T follicular helper cell (primary cell): ENCODE data around the gene TCIRG1.
"Not testable (repeated sequence)": the region's sequence is repeated elsewhere in the genome, so short reads cannot be mapped to it uniquely, and the experiment has no call there.

ENCODE experiments used
- DNase-seq: peaks from one replicate; pipeline ENCODE4 v3.0.0-alpha.2; 2020; ENCODE audit warnings: low read depth

Gene TCIRG1

DNA sequence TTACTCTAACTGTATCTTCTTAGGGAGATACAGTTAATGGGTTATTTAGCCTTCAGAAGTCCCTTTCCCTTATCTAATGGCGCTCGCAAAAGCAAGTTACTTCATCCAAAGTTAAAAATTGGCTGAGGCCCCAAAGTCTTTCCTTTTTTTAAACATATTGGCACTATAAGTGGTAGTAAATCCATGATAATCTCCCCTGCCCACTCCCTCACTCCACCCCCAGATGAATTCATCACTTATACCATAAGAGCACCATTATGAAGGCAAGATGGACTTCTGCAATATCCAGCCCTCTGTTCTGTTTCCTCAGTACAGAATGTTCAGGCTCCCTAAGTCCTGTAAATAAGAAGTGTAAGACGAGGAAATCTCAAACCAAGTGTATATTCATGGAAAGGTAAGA, 44.7 kb downstream of the TCIRG1 start:
- DNase-seq = no peak

DNA sequence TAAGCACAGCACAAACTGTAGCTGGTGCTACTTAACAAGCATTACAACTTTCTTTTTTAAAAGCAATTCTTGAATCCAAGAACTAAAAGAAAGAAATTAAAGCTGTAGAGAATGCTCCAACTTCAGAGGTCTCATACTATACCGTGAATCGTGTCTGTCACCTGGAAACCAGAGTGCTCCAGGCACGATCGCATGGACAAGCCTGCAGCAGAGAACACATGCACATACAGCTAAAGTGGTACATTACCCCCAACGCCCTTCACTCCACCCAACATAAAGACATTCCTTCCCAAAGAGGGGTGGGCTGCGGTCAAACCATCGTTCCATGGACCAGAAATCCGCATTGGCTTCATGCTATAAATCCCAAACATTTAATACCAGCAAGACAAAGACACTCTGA, 50.9 kb downstream of the TCIRG1 start:
- no peak for DNase-seq

DNA sequence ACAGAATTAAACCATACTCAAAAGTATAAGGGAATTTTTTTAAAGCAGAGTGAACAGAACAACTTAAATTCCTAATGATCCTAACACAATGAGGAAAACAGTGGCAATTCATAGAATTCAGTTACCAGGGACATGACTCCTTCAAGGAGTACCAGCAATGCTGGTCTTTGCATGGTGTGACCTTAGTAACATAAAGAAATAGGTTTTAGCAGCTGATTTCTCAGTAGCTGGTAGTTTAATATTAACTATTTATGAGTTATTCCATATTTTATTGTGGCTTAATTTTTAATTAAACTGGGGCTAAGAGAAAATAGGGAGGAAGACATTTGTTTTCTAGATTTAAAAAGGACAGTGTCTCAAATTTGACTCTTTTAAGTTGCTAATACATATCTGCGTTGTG, 51.5 kb downstream of the TCIRG1 start:
- DNase-seq = no peak

DNA sequence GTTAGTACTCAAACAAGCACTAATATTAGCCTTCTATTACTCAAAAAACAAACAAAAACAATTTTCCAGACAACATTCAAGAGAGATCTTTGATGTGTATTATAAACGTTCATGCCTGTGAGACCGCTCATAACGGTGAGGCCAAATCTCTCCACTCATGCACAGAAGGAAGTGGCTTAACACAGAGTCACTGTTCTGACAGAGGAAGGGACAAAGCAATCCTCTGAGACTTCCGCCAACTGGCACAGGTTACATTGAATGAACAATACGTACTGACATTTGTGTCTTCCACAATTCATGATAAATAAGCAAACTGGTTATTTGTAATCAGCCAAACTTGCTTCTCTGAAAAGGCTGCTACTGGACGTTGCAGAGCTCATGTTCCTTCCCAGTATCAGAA, 51.9 kb downstream of the TCIRG1 start:
- DNase-seq = no peak

DNA sequence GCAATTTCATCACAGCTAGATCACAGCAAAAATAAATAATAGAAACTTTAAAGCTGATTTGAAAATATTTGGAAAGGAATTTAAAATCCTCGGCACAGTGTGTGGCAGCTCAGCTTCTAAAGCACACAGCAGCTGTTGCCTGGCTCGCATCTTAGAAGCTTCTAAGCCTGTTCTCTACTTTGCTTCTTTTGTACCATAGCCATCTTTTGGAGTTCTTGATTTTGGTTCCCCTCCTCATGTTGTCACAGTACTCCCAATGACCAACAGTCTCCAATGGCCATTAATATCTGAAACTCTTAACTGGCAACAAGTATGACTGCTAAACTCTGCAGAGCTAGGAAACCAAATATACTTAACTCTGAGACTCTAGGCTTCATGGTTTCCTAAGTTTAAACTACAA, 53.6 kb downstream of the TCIRG1 start:
- no peak for DNase-seq

DNA sequence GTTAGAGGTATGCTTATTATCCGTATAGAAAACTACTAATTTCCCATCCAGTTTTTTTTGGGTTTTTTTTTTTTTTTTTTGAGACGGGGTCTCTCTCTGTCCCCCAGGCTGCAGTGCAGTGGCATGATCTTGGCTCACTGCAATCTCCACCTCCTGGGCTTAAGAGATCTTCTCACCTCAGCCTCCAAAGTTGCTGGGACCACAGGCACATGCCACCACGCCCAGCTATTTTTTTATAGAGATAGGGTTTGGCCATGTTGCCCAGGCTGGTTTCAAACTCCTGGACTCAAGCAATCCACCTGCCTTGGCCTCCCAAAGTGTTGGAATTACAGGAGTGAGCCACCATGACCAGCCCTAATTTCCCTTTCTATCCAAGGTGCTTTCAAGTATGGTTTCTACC, 54.1 kb downstream of the TCIRG1 start:
- DNase-seq = not testable (repeated sequence)

DNA sequence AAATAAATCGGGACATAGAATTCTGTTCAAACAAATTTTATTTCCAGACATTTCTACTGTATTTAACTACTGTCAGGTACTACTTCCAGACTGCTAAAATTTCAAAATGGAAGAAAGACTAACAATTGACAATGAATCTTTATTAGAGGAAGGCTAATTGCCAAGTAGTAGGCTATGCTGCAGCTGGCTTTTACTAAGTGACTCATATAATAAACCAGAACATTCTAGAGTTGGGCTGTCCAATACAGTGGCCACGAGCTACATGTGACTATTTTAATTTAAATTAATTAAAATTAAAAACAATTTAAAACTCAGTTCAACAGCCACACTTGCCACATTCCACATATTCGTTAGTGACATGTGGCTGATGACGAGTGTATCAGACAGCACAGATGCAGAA, 54.7 kb downstream of the TCIRG1 start:
- no peak for DNase-seq

DNA sequence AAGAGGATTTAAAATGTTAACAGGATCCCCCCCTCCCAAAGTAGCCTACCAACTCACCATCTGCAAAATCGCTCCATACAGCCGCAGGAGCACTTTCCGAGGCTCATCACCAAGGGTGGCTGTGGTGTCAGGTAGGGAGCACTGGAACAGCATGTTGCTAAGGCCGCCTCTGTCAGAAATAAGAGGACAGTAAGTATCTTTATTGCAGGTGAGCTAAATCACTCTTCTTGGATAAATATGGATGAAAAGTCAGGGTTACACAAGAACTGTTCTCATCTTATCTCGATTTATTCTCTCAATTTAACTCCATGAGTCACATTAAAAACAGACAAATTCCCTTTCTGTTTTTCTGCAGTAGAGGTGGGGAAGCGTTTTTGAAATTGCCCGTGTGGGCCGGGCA, 58.1 kb downstream of the TCIRG1 start:
- DNase-seq = no peak

DNA sequence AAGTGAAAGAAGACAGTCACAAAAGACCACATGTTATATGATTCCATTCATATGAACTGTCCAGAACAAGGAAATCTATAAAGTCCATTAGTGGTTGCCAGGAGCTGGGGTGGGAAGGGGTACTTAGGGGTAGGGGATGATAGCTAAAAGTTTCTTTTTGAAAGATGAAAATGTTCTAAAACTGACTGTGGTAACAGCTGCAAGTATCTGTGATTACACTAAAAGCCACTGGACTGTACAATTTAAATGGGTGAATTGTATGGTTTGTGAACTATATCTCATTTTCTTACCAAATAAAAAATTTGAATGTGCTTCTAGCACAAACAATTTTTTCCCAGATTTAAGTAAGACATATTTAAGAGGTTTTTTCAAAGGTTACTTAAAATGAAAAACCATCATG, 60.2 kb downstream of the TCIRG1 start:
- no peak for DNase-seq

DNA sequence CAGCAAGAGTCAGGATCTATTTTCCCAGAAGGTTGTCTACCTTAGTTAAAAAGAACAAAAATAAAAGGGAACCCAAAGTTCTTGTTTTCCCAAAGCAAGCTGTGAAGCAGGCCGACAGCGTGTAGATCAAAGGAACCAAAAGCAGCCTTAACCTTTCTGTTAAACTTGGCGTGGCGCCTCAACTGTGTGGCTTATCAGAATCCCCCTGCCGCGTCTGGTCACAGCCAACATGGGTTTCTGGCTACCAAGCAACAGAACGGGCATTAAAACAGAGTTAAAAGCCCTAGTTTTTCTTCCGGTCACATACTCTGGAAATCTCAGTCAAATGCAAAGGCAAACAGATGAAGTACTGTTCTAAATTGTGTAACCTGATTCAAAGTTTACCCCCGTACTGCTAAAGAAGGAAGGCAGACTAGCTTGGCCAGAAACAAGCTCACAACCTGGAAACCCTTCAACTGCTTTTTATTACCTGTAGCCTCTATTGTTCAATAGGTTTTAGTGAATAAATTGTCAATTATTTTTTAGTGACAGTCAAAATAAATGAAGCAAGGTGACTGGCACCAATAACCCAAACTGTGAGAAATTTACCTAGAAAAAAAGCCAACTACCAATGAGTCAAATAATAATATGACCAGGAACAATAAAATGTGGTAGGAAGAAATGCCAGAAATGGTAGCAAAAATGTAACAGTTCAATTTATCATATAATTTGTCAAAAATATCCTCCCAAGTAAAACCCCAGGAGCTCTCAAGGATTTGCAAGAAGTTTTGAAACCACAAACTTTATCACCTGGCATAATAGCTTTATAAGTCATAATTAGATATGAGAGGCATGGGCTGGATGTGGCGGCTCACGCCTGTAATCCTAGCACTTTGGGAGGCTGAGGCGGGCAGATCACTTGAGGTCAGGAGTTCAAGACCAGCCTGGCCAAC, 60.9 kb downstream of the TCIRG1 start:
- no peak for DNase-seq
